SK-N-MC (cell line): Measurements from ENCODE around the gene PLEKHJ1.

Experiments used
- EZH2 ChIP-seq: fragments of 200-600 bp; sonication (generic); IDR thresholded peaks from one replicate; pipeline ENCODE4 v1.6.1; 2017; ENCODE audit warnings: antibody characterized with exemption
- FOXP2 ChIP-seq: optimal IDR thresholded peaks from 2 replicates; pipeline ENCODE3; 2011; ENCODE audit warnings: mild to moderate bottlenecking, moderate library complexity; ENCODE audit not compliant: insufficient read depth; ENCODE audit errors: extremely low read length, control extremely low read depth
- POLR2AphosphoS5 ChIP-seq: IDR thresholded peaks from 2 replicates; pipeline ENCODE4 v1.6.1; 2012; ENCODE audit warnings: mild to moderate bottlenecking, low read depth, low read length, borderline replicate concordance

- no peak for TF ChIP-seq EZH2
- TF ChIP-seq POLR2AphosphoS5 = no peak
- TF ChIP-seq FOXP2 = no peak
These were observed 49.0 kb downstream of the PLEKHJ1 start for GRCh38 chr19:2187159-2187558.
